Measurements from ENCODE around the gene GNMT. TPM values are rescaled to one million over a fixed set of nuclear protein-coding genes. Genes with fewer than 3 reads are reported as not detected.

The GNMT gene
- total and polyA plus RNA-seq, 2 of the 8 experiments (the other 6 are each of a cell fraction or from before 2014, with no cell fraction given) = 1.8 to 3.4 TPM

DNA sequence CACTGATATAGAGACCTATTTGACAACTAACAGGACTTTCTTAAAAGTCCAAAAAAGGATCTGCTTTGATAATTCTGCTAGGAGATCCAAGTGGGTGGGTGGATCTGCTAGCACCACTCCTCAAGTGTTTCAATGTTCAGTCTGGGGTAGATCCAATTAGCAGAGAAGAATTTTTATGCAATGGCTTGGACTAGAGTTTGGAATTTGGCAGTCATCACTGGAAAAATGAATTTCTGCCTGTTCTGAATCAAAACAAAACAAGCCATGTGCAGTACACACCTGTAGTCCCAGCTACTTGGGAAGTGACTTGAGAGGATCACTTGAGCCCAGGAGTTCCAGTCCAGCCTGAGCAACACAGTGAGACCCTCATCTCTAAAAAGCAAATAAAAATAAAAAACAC, 12.6 kb upstream of the GNMT start (continued):
- TF ChIP-seq, protein P1, sequence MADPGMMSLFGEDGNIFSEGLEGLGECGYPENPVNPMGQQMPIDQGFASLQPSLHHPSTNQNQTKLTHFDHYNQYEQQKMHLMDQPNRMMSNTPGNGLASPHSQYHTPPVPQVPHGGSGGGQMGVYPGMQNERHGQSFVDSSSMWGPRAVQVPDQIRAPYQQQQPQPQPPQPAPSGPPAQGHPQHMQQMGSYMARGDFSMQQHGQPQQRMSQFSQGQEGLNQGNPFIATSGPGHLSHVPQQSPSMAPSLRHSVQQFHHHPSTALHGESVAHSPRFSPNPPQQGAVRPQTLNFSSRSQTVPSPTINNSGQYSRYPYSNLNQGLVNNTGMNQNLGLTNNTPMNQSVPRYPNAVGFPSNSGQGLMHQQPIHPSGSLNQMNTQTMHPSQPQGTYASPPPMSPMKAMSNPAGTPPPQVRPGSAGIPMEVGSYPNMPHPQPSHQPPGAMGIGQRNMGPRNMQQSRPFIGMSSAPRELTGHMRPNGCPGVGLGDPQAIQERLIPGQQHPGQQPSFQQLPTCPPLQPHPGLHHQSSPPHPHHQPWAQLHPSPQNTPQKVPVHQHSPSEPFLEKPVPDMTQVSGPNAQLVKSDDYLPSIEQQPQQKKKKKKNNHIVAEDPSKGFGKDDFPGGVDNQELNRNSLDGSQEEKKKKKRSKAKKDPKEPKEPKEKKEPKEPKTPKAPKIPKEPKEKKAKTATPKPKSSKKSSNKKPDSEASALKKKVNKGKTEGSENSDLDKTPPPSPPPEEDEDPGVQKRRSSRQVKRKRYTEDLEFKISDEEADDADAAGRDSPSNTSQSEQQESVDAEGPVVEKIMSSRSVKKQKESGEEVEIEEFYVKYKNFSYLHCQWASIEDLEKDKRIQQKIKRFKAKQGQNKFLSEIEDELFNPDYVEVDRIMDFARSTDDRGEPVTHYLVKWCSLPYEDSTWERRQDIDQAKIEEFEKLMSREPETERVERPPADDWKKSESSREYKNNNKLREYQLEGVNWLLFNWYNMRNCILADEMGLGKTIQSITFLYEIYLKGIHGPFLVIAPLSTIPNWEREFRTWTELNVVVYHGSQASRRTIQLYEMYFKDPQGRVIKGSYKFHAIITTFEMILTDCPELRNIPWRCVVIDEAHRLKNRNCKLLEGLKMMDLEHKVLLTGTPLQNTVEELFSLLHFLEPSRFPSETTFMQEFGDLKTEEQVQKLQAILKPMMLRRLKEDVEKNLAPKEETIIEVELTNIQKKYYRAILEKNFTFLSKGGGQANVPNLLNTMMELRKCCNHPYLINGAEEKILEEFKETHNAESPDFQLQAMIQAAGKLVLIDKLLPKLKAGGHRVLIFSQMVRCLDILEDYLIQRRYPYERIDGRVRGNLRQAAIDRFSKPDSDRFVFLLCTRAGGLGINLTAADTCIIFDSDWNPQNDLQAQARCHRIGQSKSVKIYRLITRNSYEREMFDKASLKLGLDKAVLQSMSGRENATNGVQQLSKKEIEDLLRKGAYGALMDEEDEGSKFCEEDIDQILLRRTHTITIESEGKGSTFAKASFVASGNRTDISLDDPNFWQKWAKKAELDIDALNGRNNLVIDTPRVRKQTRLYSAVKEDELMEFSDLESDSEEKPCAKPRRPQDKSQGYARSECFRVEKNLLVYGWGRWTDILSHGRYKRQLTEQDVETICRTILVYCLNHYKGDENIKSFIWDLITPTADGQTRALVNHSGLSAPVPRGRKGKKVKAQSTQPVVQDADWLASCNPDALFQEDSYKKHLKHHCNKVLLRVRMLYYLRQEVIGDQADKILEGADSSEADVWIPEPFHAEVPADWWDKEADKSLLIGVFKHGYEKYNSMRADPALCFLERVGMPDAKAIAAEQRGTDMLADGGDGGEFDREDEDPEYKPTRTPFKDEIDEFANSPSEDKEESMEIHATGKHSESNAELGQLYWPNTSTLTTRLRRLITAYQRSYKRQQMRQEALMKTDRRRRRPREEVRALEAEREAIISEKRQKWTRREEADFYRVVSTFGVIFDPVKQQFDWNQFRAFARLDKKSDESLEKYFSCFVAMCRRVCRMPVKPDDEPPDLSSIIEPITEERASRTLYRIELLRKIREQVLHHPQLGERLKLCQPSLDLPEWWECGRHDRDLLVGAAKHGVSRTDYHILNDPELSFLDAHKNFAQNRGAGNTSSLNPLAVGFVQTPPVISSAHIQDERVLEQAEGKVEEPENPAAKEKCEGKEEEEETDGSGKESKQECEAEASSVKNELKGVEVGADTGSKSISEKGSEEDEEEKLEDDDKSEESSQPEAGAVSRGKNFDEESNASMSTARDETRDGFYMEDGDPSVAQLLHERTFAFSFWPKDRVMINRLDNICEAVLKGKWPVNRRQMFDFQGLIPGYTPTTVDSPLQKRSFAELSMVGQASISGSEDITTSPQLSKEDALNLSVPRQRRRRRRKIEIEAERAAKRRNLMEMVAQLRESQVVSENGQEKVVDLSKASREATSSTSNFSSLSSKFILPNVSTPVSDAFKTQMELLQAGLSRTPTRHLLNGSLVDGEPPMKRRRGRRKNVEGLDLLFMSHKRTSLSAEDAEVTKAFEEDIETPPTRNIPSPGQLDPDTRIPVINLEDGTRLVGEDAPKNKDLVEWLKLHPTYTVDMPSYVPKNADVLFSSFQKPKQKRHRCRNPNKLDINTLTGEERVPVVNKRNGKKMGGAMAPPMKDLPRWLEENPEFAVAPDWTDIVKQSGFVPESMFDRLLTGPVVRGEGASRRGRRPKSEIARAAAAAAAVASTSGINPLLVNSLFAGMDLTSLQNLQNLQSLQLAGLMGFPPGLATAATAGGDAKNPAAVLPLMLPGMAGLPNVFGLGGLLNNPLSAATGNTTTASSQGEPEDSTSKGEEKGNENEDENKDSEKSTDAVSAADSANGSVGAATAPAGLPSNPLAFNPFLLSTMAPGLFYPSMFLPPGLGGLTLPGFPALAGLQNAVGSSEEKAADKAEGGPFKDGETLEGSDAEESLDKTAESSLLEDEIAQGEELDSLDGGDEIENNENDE (IDR thresholded peaks at IDR 0.05; ENCODE audit: insufficient replicate concordance, low read length) = no peak
- TF ChIP-seq TCF12 (IDR thresholded peaks at IDR 0.05; ENCODE audit: low read depth, low read length) = no peak
- TF ChIP-seq CTBP2 (IDR thresholded peaks at IDR 0.05; ENCODE audit: borderline replicate concordance, insufficient read depth, insufficient read length, low read length) = no peak

Data from H1 (cell line).